ENCODE measurements around the gene ZNF462. TPM values are rescaled to one million over a fixed set of nuclear protein-coding genes. Genes with fewer than 3 reads are reported as not detected.

ZNF462 gene
- total and polyA plus RNA-seq, 2 of the 13 experiments (the other 11 are each of a cell fraction or from before 2014, with no cell fraction given): not detected

- ChIA-PET POLR2A (no interaction called here), CTCF (ENCODE audit: low intra/inter-chr PET ratio, low total read pairs) (no interaction called here)
- no peak overlapping the region for H2AFZ ChIP-seq (ENCODE audit: low read length)
- H3K79me2 ChIP-seq (ENCODE audit: insufficient read depth, low read length): no peaks in the 10 kb centered on the region
- no peaks in the 10 kb centered on the region for H3K36me3 ChIP-seq (replicated peaks in 1 of 2; ENCODE audit: control insufficient read depth in 1 of 2, insufficient read depth in 2 of 2, low read length in 2 of 2)
- H3K4me2 ChIP-seq (ENCODE audit: low read depth, low read length): no peak overlapping the region
- intact Hi-C loops (cut with micrococcal nuclease; ENCODE audit: unreplicated experiment) (no loop called here), in situ Hi-C loops (cut with HindIII; ENCODE audit: extremely low pct_ligation_motif_present, low pct_unique_long_range_greater_than_20kb) (no loop called here)
- no peak for TF ChIP-seq ZNF589 (CRISPR knock-in tag; conservative IDR thresholded peaks at IDR 0.05)
- H3K9ac ChIP-seq (ENCODE audit: insufficient read depth, low read depth, low read length): no peak overlapping the region
- WGBS (ENCODE audit: low lambda C conversion rate): 9% methylated on average over 1 of the region's 1 CpG
- no peaks in the 10 kb centered on the region for H4K20me1 ChIP-seq (ENCODE audit: insufficient read depth, low read length)
- no peaks in the 10 kb centered on the region for H3K4me1 ChIP-seq (ENCODE audit: insufficient read depth, low read length)
- no TSS peak for BruUV-seq (replicated peaks)
- peaks cover 0 to 29% of the 10 kb centered on the region in 2 experiments; a peak in 3 of 5 replicates for H3K27me3 ChIP-seq (ENCODE audit: control insufficient read depth in 1 of 2, insufficient read depth in 2 of 2, low read length in 2 of 2)
- ATAC-seq: no peak
- H3K27ac ChIP-seq (ENCODE audit: extremely low read length, insufficient read depth, low read length): no peak overlapping the region
- no peak overlapping the region for H3K4me3 ChIP-seq (replicated peaks in 1 of 3; ENCODE audit: insufficient read depth in 1 of 3, low read depth in 2 of 3, low read length in 3 of 3)
- FAIRE-seq: no peak
- no peak for DNase-seq (ENCODE audit: low spot score)
- H3K9me3 ChIP-seq (ENCODE audit: low read length): no peaks in the 10 kb centered on the region
Observed at GRCh38 chr9:106866243-106866642, 3.3 kb downstream of the ZNF462 start.

GRCh38 chr9:106867286-106867685, 4.3 kb downstream of the ZNF462 start:
- FAIRE-seq: no peak
- WGBS (ENCODE audit: low lambda C conversion rate): 15% methylated on average over 4 of the region's 4 CpGs
- TF ChIP-seq ZNF33A (CRISPR knock-in tag; IDR thresholded peaks at IDR 0.05; ENCODE audit: borderline replicate concordance) (no peak), ZSCAN30 (CRISPR knock-in tag; IDR thresholded peaks at IDR 0.05) (no peak), KLF11 (CRISPR knock-in tag; IDR thresholded peaks at IDR 0.05) (no peak), TCF7 (IDR thresholded peaks at IDR 0.05; ENCODE audit: low read depth) (no peak), THAP11 (CRISPR knock-in tag; IDR thresholded peaks at IDR 0.05) (no peak), CCDC6 (CRISPR knock-in tag; IDR thresholded peaks at IDR 0.05) (no peak), ZNF431 (CRISPR knock-in tag; IDR thresholded peaks at IDR 0.05; ENCODE audit: borderline replicate concordance, low read depth) (no peak), MAZ (IDR thresholded peaks at IDR 0.05; ENCODE audit: borderline replicate concordance, low read depth, low read length) (no peak), MAZ (CRISPR knock-in tag; IDR thresholded peaks at IDR 0.05; ENCODE audit: low read depth) (no peak), ZNF503 (CRISPR knock-in tag; IDR thresholded peaks at IDR 0.05) (no peak), RAD21 (CRISPR knock-in tag; IDR thresholded peaks at IDR 0.05) (no peak), ATF7-NPFF (CRISPR knock-in tag; IDR thresholded peaks at IDR 0.05; ENCODE audit: low read depth) (no peak), ZNF883 (CRISPR knock-in tag; IDR thresholded peaks at IDR 0.05; ENCODE audit: not compliant biosample characterization) (no peak), ZNF34 (CRISPR knock-in tag; IDR thresholded peaks at IDR 0.05; ENCODE audit: borderline replicate concordance) (no peak), ATF4 (CRISPR knock-in tag; IDR thresholded peaks at IDR 0.05) (no peak), ZNF747 (CRISPR knock-in tag; IDR thresholded peaks at IDR 0.05; ENCODE audit: borderline replicate concordance) (no peak), SALL1 (CRISPR knock-in tag; IDR thresholded peaks at IDR 0.05) (no peak)

More at GRCh38 chr9:106867286-106867685, 4.3 kb downstream of the ZNF462 start:
- POLR2A ChIA-PET: no interaction called here
- H3K9ac ChIP-seq (ENCODE audit: insufficient read depth, low read depth, low read length): no peak overlapping the region
- no peaks in the 10 kb centered on the region for H3K79me2 ChIP-seq (ENCODE audit: insufficient read depth, low read length)
- no peak overlapping the region for H3K27ac ChIP-seq (ENCODE audit: extremely low read length, insufficient read depth, low read length)
- CTCF ChIA-PET (ENCODE audit: low intra/inter-chr PET ratio, low total read pairs): no interaction called here
- no peaks in the 10 kb centered on the region for H3K9me3 ChIP-seq (ENCODE audit: low read length)
- no peaks in the 10 kb centered on the region for H3K4me1 ChIP-seq (ENCODE audit: insufficient read depth, low read length)
- H3K36me3 ChIP-seq (replicated peaks in 1 of 2; ENCODE audit: control insufficient read depth in 1 of 2, insufficient read depth in 2 of 2, low read length in 2 of 2): no peaks in the 10 kb centered on the region
- no peak overlapping the region for H3K4me2 ChIP-seq (ENCODE audit: low read depth, low read length)
- in situ Hi-C loops (cut with HindIII; ENCODE audit: extremely low pct_ligation_motif_present, low pct_unique_long_range_greater_than_20kb) (no loop called here), intact Hi-C loops (cut with micrococcal nuclease; ENCODE audit: unreplicated experiment) (no loop called here)
- H2AFZ ChIP-seq (ENCODE audit: low read length): no peak overlapping the region
- no TSS peak for BruUV-seq (replicated peaks)
- ATAC-seq: no peak
- H4K20me1 ChIP-seq (ENCODE audit: insufficient read depth, low read length): no peaks in the 10 kb centered on the region
- DNase-seq (ENCODE audit: low spot score): no peak
- H3K27me3 ChIP-seq (ENCODE audit: control insufficient read depth in 1 of 2, insufficient read depth in 2 of 2, low read length in 2 of 2): peaks cover 0 to 25% of the 10 kb centered on the region in 2 experiments; a peak in 2 of 5 replicates
- H3K4me3 ChIP-seq (replicated peaks in 1 of 3; ENCODE audit: insufficient read depth in 1 of 3, low read depth in 2 of 3, low read length in 3 of 3): no peak overlapping the region
